ENCODE data around the gene C19orf12.

DNA sequence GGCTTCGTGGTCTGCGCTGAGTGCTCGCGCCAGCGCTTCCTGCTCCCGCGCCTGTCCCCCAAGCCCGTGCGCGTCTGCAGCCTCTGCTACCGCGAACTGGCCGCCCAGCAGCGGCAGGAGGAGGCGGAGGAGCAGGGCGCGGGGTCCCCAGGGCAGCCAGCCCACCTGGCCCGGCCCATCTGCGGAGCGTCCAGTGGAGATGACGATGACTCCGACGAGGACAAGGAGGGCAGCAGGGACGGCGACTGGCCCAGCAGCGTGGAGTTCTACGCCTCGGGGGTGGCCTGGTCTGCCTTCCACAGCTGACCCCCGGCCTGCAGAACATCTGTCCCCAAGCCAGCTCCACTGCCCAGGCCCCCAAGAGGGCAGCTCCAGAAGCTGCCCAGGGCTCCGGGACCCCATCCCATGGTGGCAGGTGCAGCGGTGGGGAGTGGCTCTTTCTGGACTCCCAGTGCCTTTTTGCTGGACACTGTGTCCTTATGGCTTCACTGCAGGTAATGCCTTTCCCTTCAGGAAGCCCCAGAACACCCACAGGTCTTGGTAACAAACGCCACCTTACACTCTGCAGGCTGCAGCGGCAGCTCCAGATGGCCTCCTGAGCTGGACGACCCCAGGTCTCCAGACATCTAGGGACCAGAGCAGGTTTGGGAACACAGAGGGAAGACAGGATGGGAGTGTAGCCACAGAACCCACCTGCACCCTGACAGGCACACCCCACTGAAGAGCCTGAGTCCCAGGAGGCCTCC, 40.5 kb downstream of the C19orf12 start:
- TF ChIP-seq, protein P1, sequence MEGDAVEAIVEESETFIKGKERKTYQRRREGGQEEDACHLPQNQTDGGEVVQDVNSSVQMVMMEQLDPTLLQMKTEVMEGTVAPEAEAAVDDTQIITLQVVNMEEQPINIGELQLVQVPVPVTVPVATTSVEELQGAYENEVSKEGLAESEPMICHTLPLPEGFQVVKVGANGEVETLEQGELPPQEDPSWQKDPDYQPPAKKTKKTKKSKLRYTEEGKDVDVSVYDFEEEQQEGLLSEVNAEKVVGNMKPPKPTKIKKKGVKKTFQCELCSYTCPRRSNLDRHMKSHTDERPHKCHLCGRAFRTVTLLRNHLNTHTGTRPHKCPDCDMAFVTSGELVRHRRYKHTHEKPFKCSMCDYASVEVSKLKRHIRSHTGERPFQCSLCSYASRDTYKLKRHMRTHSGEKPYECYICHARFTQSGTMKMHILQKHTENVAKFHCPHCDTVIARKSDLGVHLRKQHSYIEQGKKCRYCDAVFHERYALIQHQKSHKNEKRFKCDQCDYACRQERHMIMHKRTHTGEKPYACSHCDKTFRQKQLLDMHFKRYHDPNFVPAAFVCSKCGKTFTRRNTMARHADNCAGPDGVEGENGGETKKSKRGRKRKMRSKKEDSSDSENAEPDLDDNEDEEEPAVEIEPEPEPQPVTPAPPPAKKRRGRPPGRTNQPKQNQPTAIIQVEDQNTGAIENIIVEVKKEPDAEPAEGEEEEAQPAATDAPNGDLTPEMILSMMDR (IDR thresholded peaks at IDR 0.05) = no peak
- no peak for TF ChIP-seq POLR2A (IDR thresholded peaks at IDR 0.05; ENCODE audit: low read depth)

Data from esophagus muscularis mucosa (tissue), 3 donors.